Adrenal gland (tissue), 12 donors: ENCODE measurements around the gene RETREG3. TPM values are rescaled to one million over a fixed set of nuclear protein-coding genes. Genes with fewer than 3 reads are reported as not detected.

Source experiments
- DNase-seq, 7 donors: peaks; one replicate each; pipeline ENCODE4 v3.0.0-alpha.2; 2019 to 2020
- H3K27ac ChIP-seq, 5 donors: fragments of 200-600 bp; sonication (generic) in 4 of 5; 1 replicate in 3 of 5; 2 replicates in 2 of 5; pipeline versions ENCODE4 v1.5.1 to v1.8.0; 2016 to 2020; ENCODE audit warnings: mild to moderate bottlenecking in 1 of 5
- H3K27me3 ChIP-seq: fragments of 200-600 bp; 2 replicates; pipeline ENCODE4 v1.8.0; 2021
- H3K36me3 ChIP-seq, 2 donors: fragments of 200-600 bp; replicated peaks in 1 of 2; 1 replicate in 1 of 2; 2 replicates in 1 of 2; pipeline versions ENCODE4 v1.5.1 to v1.8.0; 2018 to 2022
- H3K4me1 ChIP-seq, 2 donors: fragments of 200-600 bp; replicated peaks in 1 of 2; 1 replicate in 1 of 2; 2 replicates in 1 of 2; pipeline versions ENCODE4 v1.5.1 to v1.8.0; 2018 to 2021
- H3K4me3 ChIP-seq, 4 donors: fragments of 200-600 bp; sonication (generic) in 3 of 4; one replicate each; pipeline ENCODE4 v1.5.1; 2016 to 2018
- H3K9me3 ChIP-seq, 3 donors: fragments of 200-600 bp; sonication (generic) in 1 of 3; replicated peaks in 1 of 3; 1 replicate in 2 of 3; 2 replicates in 1 of 3; pipeline versions ENCODE4 v1.5.1 to v1.8.0; 2016 to 2021
- CTCF ChIP-seq, 6 experiments: fragments of 450-650 bp in 4 of 6; fragments of 200-600 bp in 2 of 6; sonication (generic) in 1 of 6; IDR thresholded peaks; 1 replicate in 5 of 6; 2 replicates in 1 of 6; pipeline versions ENCODE4 v1.5.1 to v1.8.0; 2016 to 2021; ENCODE audit warnings: antibody characterized with exemption in 6 of 6, mild to moderate bottlenecking in 2 of 6, moderate library complexity in 1 of 6
- POLR2A ChIP-seq, 2 donors: fragments of 450-650 bp; IDR thresholded peaks; one replicate each; pipeline ENCODE4 v1.6.1; 2017; ENCODE audit warnings: antibody characterized with exemption in 2 of 2, mild to moderate bottlenecking in 2 of 2, moderate library complexity in 1 of 2
- WGBS, 4 donors: extraction: QIAGEN DNeasy Blood & Tissue Kit in 2 of 4; methylation state at CpG; one replicate each; pipeline versions ENCODE4 v1.1.5 to v1.1.7; 2013 to 2017; 5-methylcytosine and 5-hydroxymethylcytosine counted together
- intact Hi-C, 2 donors: fragments of 100-400 bp; cut with DNase I; formaldehyde crosslinking; loops; one replicate each; pipeline versions ENCODE4 v1.14.1 to v1.15.0; 2022 to 2023
- polyA plus RNA-seq, 3 donors: library from polyadenylated mRNA; stranded (reverse); fragments of 200-250 nt in 2 of 3; fragments of 350-450 nt in 1 of 3; fragmentation: Illumina TruSeq in 1 of 3; extraction: RNeasy Lipid Tissue Mini Kit (QIAGEN cat#74804) in 1 of 3; gene quantifications; one replicate each; pipeline ENCODE4 v1.2.3, GENCODE V29; 2013 to 2014
- total RNA-seq, 9 donors: library from RNA; depleted of rRNA in 4 of 9; stranded (reverse); fragments of >200 nt in 4 of 9; fragments of 120-200 nt in 1 of 9; fragmentation: NEBNext Ultra II Directional in 1 of 9; extraction: Animal tissue kit (Norgen Biotek cat#: 25700) in 1 of 9; gene quantifications; one replicate each; pipeline versions ENCODE4 v1.1.0 to v1.2.4, GENCODE V29; 2013 to 2023
- donor health status: healthy with polysubstance abuse.
- donor health status: Bipolar disorder and iron deficiency.
- donor health status: DM: yes; HTN: yes; CAD: no.
- donor health status: DM: no; HTN: no; CAD: no.
- donor health status: DM: no; HTN: no; CAD: no.
- donor health status: DM: yes; HTN: yes; CAD: no.

Gene RETREG3
- total and polyA plus RNA-seq, 12 donors: 27.1 to 167 (median 72.1) TPM

GRCh38 chr17:42608305-42609181 lies 631 bp downstream of the RETREG3 start:
- WGBS, 4 donors: 0% methylated on average over 26 to 30 of the region's 30 CpGs
- peak overlapping the region; percentile 63 to 94 (median 81) for H3K27ac ChIP-seq
- no peaks in the 10 kb centered on the region for H3K27me3 ChIP-seq
- H3K4me3 ChIP-seq: peak overlapping the region; percentile 86 to 97 (median 90)
- peaks cover 22 to 31% of the 10 kb centered on the region in 2 donors for H3K4me1 ChIP-seq
- no peak for DNase-seq
- TF ChIP-seq POLR2A (IDR thresholded peaks at IDR 0.05) (no peak), CTCF (IDR thresholded peaks at IDR 0.05) (no peak)
- peaks cover 0 to 16% of the 10 kb centered on the region in 2 donors for H3K36me3 ChIP-seq
- intact Hi-C loops: loop anchor here in 1 of 2 donors (5.0 kb wide), 1 partner anchor 74 kb away; the partner anchor contains the start of genes CCR10 and CNTNAP1
- no peaks in the 10 kb centered on the region for H3K9me3 ChIP-seq

GRCh38 chr17:42607769-42608168 lies 1.4 kb downstream of the RETREG3 start:
- DNase-seq: no peak

GRCh38 chr17:42603318-42603717 lies 5.9 kb downstream of the RETREG3 start:
- Histone ChIP-seq H3K9me3 (no peaks in the 10 kb centered on the region), H3K27ac (no peak overlapping the region), H3K27me3 (no peaks in the 10 kb centered on the region), H3K36me3 (no peaks in the 10 kb centered on the region), H3K4me3 (no peak overlapping the region), H3K4me1 (peaks cover 18 to 36% of the 10 kb centered on the region in 2 donors)
- TF ChIP-seq CTCF (IDR thresholded peaks at IDR 0.05) (no peak), POLR2A (IDR thresholded peaks at IDR 0.05) (no peak)
- intact Hi-C loops: no loop called here
- DNase-seq: no peak
- 87 to 91% (median 89%) methylated on average over 7 of the region's 7 CpGs for WGBS, 4 donors

More at GRCh38 chr17:42607769-42608168, 1.4 kb downstream of the RETREG3 start:
- Histone ChIP-seq H3K4me1 (peaks cover 22 to 31% of the 10 kb centered on the region in 2 donors), H3K27ac (peak overlapping the region in 1 of 5 donors; percentile 89), H3K27me3 (no peaks in the 10 kb centered on the region), H3K4me3 (peak overlapping the region in 2 of 4 donors; percentile 86 to 93), H3K9me3 (no peaks in the 10 kb centered on the region), H3K36me3 (peaks cover 0 to 8% of the 10 kb centered on the region in 2 donors)
- TF ChIP-seq CTCF (IDR thresholded peaks at IDR 0.05) (no peak), POLR2A (IDR thresholded peaks at IDR 0.05) (no peak)
- 39 to 45% (median 42%) methylated on average over 3 of the region's 3 CpGs for WGBS, 4 donors
- intact Hi-C loops: loop anchor here in 1 of 2 donors (5.0 kb wide), 1 partner anchor 75 kb away; the partner anchor contains the start of genes CCR10 and CNTNAP1

- Histone ChIP-seq H3K4me1 (peaks cover 0 to 8% of the 10 kb centered on the region in 2 donors), H3K27me3 (no peaks in the 10 kb centered on the region), H3K27ac (peak overlapping the region in 1 of 5 donors; percentile 30), H3K36me3 (no peaks in the 10 kb centered on the region), H3K9me3 (no peaks in the 10 kb centered on the region), H3K4me3 (no peak overlapping the region)
- 25 to 36% (median 33%) methylated on average over 2 of the region's 2 CpGs for WGBS, 4 donors
- TF ChIP-seq CTCF (IDR thresholded peaks at IDR 0.05) (no peak), POLR2A (IDR thresholded peaks at IDR 0.05) (no peak)
- intact Hi-C loops: no loop called here
- DNase-seq: peak in 3 of 7 donors; percentile 24 to 50 (median 30)
Observed at GRCh38 chr17:42598905-42599304, 10.3 kb downstream of the RETREG3 start.
